Body of pancreas (tissue), 4 donors: ENCODE measurements around the gene GOPC. TPM values are rescaled to one million over a fixed set of nuclear protein-coding genes. Genes with fewer than 3 reads are reported as not detected.
A peak's percentile ranks its signal among the peaks of the same experiment; 100 is the strongest.

Experiments
- ATAC-seq: fragments of 150-250 bp; one replicate; pipeline ENCODE4 v1.9.1; 2016
- DNase-seq, 4 donors: peaks; one replicate each; pipeline ENCODE4 v3.0.0-alpha.2; 2019
- H3K27ac ChIP-seq, 4 donors: fragments of 200-600 bp; sonication (generic); 1 replicate in 3 of 4; 2 replicates in 1 of 4; pipeline versions ENCODE4 v1.5.1 to v1.6.1; 2016 to 2019; ENCODE audit warnings: mild to moderate bottlenecking in 1 of 4, mixed read lengths in 1 of 4, moderate library complexity in 1 of 4
- H3K27me3 ChIP-seq, 2 donors: fragments of 200-600 bp; sonication (generic); one replicate each; pipeline ENCODE4 v1.6.0; 2016; ENCODE audit warnings: mild to moderate bottlenecking in 1 of 2
- H3K36me3 ChIP-seq, 2 donors: fragments of 200-600 bp; sonication (generic); replicated peaks in 1 of 2; 2 replicates each; pipeline ENCODE4 v1.5.1; 2016; ENCODE audit warnings: low read depth in 2 of 2; ENCODE audit not compliant: insufficient read depth in 1 of 2
- H3K4me1 ChIP-seq: fragments of 200-600 bp; sonication (generic); one replicate; pipeline ENCODE4 v1.6.0; 2016
- H3K4me3 ChIP-seq, 2 donors: fragments of 200-600 bp; sonication (generic); 1 replicate in 1 of 2; 2 replicates in 1 of 2; pipeline ENCODE4 v1.5.1; 2016 to 2019
- H3K9me3 ChIP-seq, 3 donors: fragments of 200-600 bp; sonication (generic); 1 replicate in 2 of 3; 2 replicates in 1 of 3; pipeline ENCODE4 v1.5.1; 2016
- POLR2A ChIP-seq, 3 donors: fragments of 450-650 bp; IDR thresholded peaks; one replicate each; pipeline ENCODE4 v1.6.1; 2016; ENCODE audit warnings: antibody characterized with exemption in 3 of 3, mild to moderate bottlenecking in 2 of 3
- WGBS, 2 donors: methylation state at CpG; one replicate each; pipeline ENCODE4 v1.1.5; 2017; 5-methylcytosine and 5-hydroxymethylcytosine counted together
- intact Hi-C: fragments of 100-400 bp; cut with DNase I; formaldehyde crosslinking; loops from one replicate; pipeline ENCODE4 v1.15.1; 2023
- total RNA-seq, 2 donors: library from RNA; depleted of rRNA; stranded (reverse); fragments of >200 nt; gene quantifications; one replicate each; pipeline ENCODE4 v1.1.0, GENCODE V29; 2016
- TF ChIP-seq, protein P1 (sequence below), 7 experiments: fragments of 450-650 bp in 4 of 7; fragments of 200-600 bp in 3 of 7; sonication (generic) in 3 of 7; IDR thresholded peaks; one replicate each; pipeline ENCODE4 v1.5.1; 2016 to 2019; ENCODE audit warnings: antibody characterized with exemption in 7 of 7

Gene GOPC
- total RNA-seq, 2 donors from 2014 or later: 7.9 to 16.6 TPM

DNA sequence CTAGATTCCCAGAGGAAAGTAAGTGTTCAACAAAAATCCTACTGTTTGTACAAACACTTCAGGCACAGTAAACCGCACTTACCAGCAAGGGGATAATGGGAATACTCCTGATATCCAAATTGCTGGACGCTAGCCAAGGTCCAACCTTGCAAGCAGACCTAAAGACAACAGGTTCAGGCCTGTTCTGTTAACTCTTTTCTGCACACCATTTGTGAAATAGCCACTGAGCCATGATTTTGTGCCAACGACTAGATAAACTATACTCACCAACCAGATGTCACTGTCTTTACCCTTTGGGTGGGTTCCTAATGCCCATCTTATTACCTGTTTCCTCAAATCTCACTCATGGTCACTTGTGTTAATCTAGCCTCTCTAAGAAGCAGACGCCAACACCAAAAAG, 43.5 kb downstream of the GOPC start:
- intact Hi-C loops: no loop called here
- Histone ChIP-seq H3K4me1 (no peaks in the 10 kb centered on the region), H3K27me3 (no peaks in the 10 kb centered on the region), H3K36me3 (peaks cover 3 to 9% of the 10 kb centered on the region in 2 donors), H3K4me3 (no peak overlapping the region), H3K27ac (no peak overlapping the region), H3K9me3 (no peaks in the 10 kb centered on the region)
- no peak for ATAC-seq
- 60% methylated on average over 4 of the region's 4 CpGs for WGBS, 2 donors
- DNase-seq: peak in 1 of 4 donors; percentile 23
- TF ChIP-seq, protein P1, sequence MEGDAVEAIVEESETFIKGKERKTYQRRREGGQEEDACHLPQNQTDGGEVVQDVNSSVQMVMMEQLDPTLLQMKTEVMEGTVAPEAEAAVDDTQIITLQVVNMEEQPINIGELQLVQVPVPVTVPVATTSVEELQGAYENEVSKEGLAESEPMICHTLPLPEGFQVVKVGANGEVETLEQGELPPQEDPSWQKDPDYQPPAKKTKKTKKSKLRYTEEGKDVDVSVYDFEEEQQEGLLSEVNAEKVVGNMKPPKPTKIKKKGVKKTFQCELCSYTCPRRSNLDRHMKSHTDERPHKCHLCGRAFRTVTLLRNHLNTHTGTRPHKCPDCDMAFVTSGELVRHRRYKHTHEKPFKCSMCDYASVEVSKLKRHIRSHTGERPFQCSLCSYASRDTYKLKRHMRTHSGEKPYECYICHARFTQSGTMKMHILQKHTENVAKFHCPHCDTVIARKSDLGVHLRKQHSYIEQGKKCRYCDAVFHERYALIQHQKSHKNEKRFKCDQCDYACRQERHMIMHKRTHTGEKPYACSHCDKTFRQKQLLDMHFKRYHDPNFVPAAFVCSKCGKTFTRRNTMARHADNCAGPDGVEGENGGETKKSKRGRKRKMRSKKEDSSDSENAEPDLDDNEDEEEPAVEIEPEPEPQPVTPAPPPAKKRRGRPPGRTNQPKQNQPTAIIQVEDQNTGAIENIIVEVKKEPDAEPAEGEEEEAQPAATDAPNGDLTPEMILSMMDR (IDR thresholded peaks at IDR 0.05): no peak
- TF ChIP-seq POLR2A (IDR thresholded peaks at IDR 0.05): no peak

DNA sequence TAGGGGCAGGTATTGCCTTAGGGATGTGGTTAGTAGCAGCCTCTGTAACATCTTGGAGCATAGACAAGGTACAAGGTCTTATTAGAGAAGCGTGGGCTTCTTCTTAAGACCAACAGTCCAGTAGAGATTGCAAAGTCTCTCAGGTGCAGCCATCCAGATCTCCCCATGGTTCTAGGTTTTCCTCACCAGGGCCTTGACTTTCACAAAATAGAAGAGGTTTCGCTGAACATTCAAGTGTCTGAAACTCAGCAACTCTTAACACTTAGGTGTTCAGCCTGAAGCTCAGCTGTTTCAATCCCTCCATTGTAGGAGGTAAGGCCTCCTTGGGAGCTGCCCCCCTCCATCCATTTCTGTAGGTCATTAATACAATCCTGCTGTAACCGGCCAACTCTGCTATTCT, 44.4 kb downstream of the GOPC start:
- Histone ChIP-seq H3K27me3 (no peaks in the 10 kb centered on the region), H3K4me3 (no peak overlapping the region), H3K27ac (no peak overlapping the region), H3K9me3 (no peaks in the 10 kb centered on the region), H3K36me3 (peaks cover 3 to 6% of the 10 kb centered on the region in 2 donors), H3K4me1 (no peaks in the 10 kb centered on the region)
- WGBS, 2 donors: 67 to 73% methylated on average over 3 of the region's 3 CpGs
- ATAC-seq: peak; percentile 48
- intact Hi-C loops: no loop called here
- TF ChIP-seq, protein P1 (IDR thresholded peaks at IDR 0.05): no peak
- TF ChIP-seq POLR2A (IDR thresholded peaks at IDR 0.05): no peak
- DNase-seq: no peak

DNA sequence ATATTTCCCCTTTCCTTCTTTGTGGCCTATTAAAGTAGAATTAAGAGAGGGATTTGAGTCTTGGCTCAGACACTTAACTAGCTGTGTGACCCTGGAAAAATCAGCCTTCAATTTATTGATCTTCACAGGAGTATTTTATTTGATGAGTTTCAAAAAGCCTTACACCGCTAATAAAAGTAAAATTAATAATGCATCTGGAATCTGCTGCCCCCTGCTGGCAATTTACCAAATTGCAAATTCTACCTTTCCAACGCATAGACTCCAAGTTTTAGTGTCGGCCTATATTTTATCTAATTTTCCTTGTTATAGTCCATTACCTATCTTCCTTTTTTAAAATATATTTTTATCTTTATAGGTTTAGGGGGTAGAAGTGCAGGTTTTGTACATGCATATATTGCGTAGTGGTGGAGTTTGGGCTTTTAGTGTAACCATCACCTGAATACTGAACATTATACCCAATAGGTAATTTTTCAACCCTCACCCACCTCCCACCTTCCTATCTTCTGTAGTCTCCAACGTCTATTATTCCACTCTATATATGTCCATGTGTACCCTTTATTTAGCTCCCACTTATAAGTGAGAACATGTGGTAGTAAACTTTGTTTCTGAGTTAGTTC, 46.3 kb downstream of the GOPC start:
- H3K9me3 ChIP-seq: no peaks in the 10 kb centered on the region
- WGBS, 2 donors: 15 to 18% methylated on average over 5 of the region's 5 CpGs
- TF ChIP-seq, protein P1 (IDR thresholded peaks at IDR 0.05): peak; percentile 69 to 95 (median 78)
- TF ChIP-seq POLR2A (IDR thresholded peaks at IDR 0.05): no peak
- H3K36me3 ChIP-seq: no peaks in the 10 kb centered on the region
- intact Hi-C loops: no loop called here
- H3K27me3 ChIP-seq: no peaks in the 10 kb centered on the region
- no peaks in the 10 kb centered on the region for H3K4me1 ChIP-seq
- no peak overlapping the region for H3K27ac ChIP-seq
- peak; percentile 21 for ATAC-seq
- H3K4me3 ChIP-seq: no peak overlapping the region
- DNase-seq: peak; percentile 43 to 66 (median 56)

DNA sequence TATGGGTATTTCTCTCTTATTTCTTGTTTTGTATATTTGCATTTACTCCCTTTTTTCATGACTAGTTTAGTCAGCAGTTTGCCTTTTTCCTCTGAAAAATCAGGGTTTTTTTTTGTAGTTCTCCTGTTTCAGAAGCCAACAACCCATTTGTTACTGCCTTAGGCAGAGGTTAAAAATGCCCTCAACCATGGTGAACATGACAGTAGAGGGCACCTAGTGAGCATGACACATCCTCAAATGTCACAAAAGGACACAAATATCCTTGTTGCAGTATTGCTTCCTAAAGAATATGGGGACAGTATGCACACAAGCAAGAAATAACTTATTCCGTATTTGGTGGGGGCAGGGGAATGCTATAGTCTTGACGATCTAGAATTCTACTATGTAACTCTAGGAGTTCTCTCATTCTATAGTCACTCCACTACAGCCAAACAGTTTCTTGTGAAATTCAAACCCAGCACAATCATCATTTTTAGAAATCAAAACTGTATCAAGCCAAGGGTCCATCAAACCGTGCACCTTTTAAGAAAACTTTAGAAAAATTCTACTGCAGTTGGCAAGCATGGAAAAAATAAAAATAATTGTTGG, 47.0 kb downstream of the GOPC start:
- no peak for TF ChIP-seq POLR2A (IDR thresholded peaks at IDR 0.05)
- TF ChIP-seq, protein P1 (IDR thresholded peaks at IDR 0.05): no peak
- ATAC-seq (no peak), DNase-seq (no peak)
- no peaks in the 10 kb centered on the region for H3K27me3 ChIP-seq
- H3K4me1 ChIP-seq: no peaks in the 10 kb centered on the region
- intact Hi-C loops: no loop called here
- H3K4me3 ChIP-seq: no peak overlapping the region
- no peak overlapping the region for H3K27ac ChIP-seq
- no peaks in the 10 kb centered on the region for H3K36me3 ChIP-seq
- 31 to 36% methylated on average over 3 of the region's 3 CpGs for WGBS, 2 donors
- no peaks in the 10 kb centered on the region for H3K9me3 ChIP-seq

DNA sequence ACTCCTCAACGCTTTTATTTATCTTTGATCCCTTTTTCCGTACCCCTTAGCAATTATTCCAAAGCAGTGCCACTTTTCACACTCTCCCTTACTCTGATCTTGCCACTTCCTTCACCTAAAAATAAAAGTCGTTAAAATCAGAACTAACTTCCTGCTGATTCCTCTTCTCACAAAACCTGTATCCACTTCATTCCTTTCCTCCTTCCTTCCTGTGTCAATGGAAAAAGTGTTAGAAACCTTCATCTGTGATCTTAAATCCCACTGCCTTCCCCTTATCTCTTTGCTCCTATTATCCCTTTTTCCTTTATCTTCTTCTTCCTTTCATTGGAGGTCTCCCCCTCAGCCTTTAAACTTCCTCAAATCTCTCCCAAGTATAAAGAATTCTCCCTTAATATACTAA, 49.2 kb downstream of the GOPC start:
- ATAC-seq: no peak
- DNase-seq: no peak
- TF ChIP-seq, protein P1 (IDR thresholded peaks at IDR 0.05): no peak
- no peak for TF ChIP-seq POLR2A (IDR thresholded peaks at IDR 0.05)
- Histone ChIP-seq H3K36me3 (no peaks in the 10 kb centered on the region), H3K27me3 (no peaks in the 10 kb centered on the region), H3K4me1 (no peaks in the 10 kb centered on the region), H3K9me3 (no peaks in the 10 kb centered on the region), H3K4me3 (no peak overlapping the region), H3K27ac (no peak overlapping the region)
- intact Hi-C loops: loop anchor here (5.0 kb wide), 1 partner anchor 101 kb away; no protein-coding TSS in a partner anchor
- WGBS, 2 donors: 58 to 60% methylated on average over 3 of the region's 3 CpGs
